B cell (primary cell): ENCODE data around the gene EXOC7.

Experiments used
- CTCF ChIP-seq: fragments of 200-600 bp; IDR thresholded peaks from one replicate; pipeline ENCODE4 v1.8.0; 2022; ENCODE audit warnings: antibody characterized with exemption, mild to moderate bottlenecking
- EZH2 ChIP-seq: IDR thresholded peaks from 2 replicates; pipeline ENCODE4 v1.6.1; 2012; ENCODE audit warnings: borderline replicate concordance, low read depth, mild to moderate bottlenecking, moderate library complexity, low read length; ENCODE audit not compliant: insufficient read depth, poor library complexity, severe bottlenecking

- TF ChIP-seq CTCF (no peak), EZH2 (no peak)
Measured at GRCh38 chr17:76125391-76125675, 21.7 kb upstream of the EXOC7 start.
